Measurements from ENCODE around the gene SUPT4H1.

GRCh38 chr17:58311429-58311894 lies 40.5 kb downstream of the SUPT4H1 start:
- TF ChIP-seq CTCF (IDR thresholded peaks at IDR 0.05) (no peak), POLR2A (IDR thresholded peaks at IDR 0.05) (no peak)

All from thyroid gland (tissue), 4 donors.